Activated naive CD4-positive, alpha-beta T cell treated with anti-CD3 and anti-CD28 coated beads for 36 hours (primary cell): ENCODE measurements around the gene REEP6. TPM values are rescaled to one million over a fixed set of nuclear protein-coding genes. Genes with fewer than 3 reads are reported as not detected.
"Not testable (repeated sequence)": the region's sequence is repeated elsewhere in the genome, so short reads cannot be mapped to it uniquely, and the experiment has no call there.

ENCODE experiments used
- CTCF ChIA-PET: fragments of 350-600 bp; sonication (Branson Sonifier 250); formaldehyde crosslinking; loops from one replicate; lab custom pipeline; 2021; ENCODE audit warnings: antibody characterized with exemption; lab: Charles Lee
- DNase-seq: peaks from one replicate; pipeline ENCODE4 v3.0.0-alpha.2; 2020
- H3K27ac Mint-ChIP-seq: one replicate; pipeline ENCODE4 v1.8.0; 2021; ENCODE audit warnings: mild to moderate bottlenecking, mixed read lengths
- H3K27me3 Mint-ChIP-seq: one replicate; pipeline ENCODE4 v1.8.0; 2021; ENCODE audit warnings: low read depth, mixed read lengths
- H3K36me3 Mint-ChIP-seq: one replicate; pipeline ENCODE4 v1.8.0; 2021; ENCODE audit warnings: low read depth, mixed read lengths
- H3K4me1 Mint-ChIP-seq: one replicate; pipeline ENCODE4 v1.8.0; 2021; ENCODE audit warnings: low read depth, mixed read lengths
- H3K4me3 Mint-ChIP-seq: one replicate; pipeline ENCODE4 v1.8.0; 2021; ENCODE audit warnings: mild to moderate bottlenecking, moderate library complexity, mixed read lengths
- H3K9me3 Mint-ChIP-seq: one replicate; pipeline ENCODE4 v1.8.0; 2021; ENCODE audit warnings: mixed read lengths
- intact Hi-C: fragments of 100-400 bp; cut with micrococcal nuclease; formaldehyde crosslinking; loops from one replicate; pipeline ENCODE4 v1.15.1; 2023
- total RNA-seq, 2 experiments: library from RNA; stranded (reverse); gene quantifications; one replicate each; pipeline ENCODE4 v1.2.3, GENCODE V29; 2021

The REEP6 gene
- total RNA-seq, 2 experiments from 2014 or later = 1.3 to 1.6 TPM

DNA sequence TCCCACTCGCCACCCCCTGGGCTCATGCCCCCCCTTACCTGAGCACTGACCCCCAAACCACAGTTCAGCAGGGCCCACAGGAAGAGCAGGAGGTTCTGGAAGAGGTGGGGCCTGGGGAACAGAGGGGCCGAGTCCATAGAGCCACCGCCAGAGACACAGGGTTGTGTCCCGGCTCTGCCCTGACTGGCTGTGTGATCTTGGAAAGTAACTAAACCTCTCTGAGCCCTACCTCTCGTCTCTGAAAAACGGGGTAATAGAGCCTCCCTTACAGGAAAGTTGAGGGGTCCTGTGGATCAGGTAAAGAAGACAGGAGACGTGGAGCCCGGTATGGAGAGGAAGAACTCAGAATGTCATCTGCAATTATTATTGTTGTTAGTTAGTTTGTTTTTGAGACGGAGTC lies 19.8 kb downstream of the REEP6 start:
- Mint-ChIP-seq H3K9me3 (no peaks in the 10 kb centered on the region), H3K27ac (no peak overlapping the region), H3K4me1 (peaks cover 17% of the 10 kb centered on the region), H3K4me3 (no peak overlapping the region), H3K27me3 (peaks cover 6% of the 10 kb centered on the region), H3K36me3 (no peaks in the 10 kb centered on the region)
- CTCF ChIA-PET = no interaction called here
- DNase-seq = no peak
- intact Hi-C loops = loop anchor here (5.0 kb wide), 1 partner anchor 234 kb away; the partner anchor contains the start of gene FAM174C

GRCh38 chr19:1511318-1512317 lies 20.6 kb downstream of the REEP6 start:
- H3K27me3 Mint-ChIP-seq = peaks cover 6% of the 10 kb centered on the region
- peaks cover 17% of the 10 kb centered on the region for H3K4me1 Mint-ChIP-seq
- CTCF ChIA-PET = no interaction called here
- no peaks in the 10 kb centered on the region for H3K9me3 Mint-ChIP-seq
- intact Hi-C loops = loop anchor here (2.0 to 5.0 kb wide), 2 partner anchors 41 to 234 kb away; partner anchors contain the start of gene FAM174C
- no peaks in the 10 kb centered on the region for H3K36me3 Mint-ChIP-seq
- peak overlapping the region; percentile 63 for H3K4me3 Mint-ChIP-seq
- H3K27ac Mint-ChIP-seq = no peak overlapping the region
- no peak for DNase-seq

DNA sequence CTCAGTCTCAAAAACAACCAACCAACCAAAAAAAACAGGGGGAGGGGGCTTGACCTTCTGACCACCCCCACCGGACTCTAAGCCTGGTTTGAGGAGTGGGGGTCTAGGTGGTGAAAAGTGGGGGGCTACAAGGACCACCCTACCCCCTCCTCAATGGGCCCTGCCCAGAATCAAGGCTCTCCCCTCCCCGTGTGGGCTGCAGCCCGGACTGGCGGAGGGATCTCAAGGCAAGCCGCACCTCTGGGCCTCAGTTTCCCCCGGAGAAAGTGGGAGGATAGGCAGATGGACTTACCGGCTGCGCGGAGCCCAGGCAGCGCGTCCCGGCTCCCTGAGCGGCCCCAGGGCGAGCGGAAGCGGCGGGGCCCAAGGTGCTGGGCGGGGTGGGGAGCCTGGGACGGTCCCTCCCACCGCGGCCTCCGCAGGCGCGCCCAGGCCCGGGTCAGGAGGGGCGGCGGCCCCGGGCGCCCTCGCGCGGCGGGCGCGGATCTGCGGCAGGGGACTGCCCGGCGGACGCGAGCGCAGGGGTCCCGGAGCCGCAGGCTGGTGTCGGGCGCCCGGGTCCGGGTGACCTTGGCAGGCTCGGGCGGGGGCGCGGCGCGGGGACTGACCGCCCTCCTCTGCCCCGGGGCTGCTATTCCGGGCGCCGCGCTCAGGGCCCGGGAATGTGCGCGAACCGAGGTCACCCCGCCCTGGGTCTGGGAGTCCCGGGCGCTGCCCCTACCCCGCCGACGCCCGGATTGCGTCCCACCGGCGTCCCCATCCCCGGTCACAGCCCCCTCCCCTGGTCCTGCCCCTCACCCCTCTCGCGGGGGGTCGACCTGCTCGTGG lies 21.9 kb downstream of the REEP6 start, which contains the start of gene ADAMTSL5:
Gene ADAMTSL5, minus strand, starts transcription at position 349 of the 828 bp plus-strand sequence. CDS start 2,076 bp downstream, outside the sequence.
- H3K4me1 Mint-ChIP-seq = peaks cover 13% of the 10 kb centered on the region
- H3K9me3 Mint-ChIP-seq = no peaks in the 10 kb centered on the region
- intact Hi-C loops = loop anchor here (1.0 to 5.0 kb wide), 3 partner anchors 42 to 236 kb away; partner anchors contain the start of genes FAM174C and RPS15
- peak within 1 kb of the TSS; percentile 63 for H3K4me3 Mint-ChIP-seq
- H3K27me3 Mint-ChIP-seq = peaks cover 6% of the 10 kb centered on the region
- CTCF ChIA-PET = no interaction called here
- no peaks in the 10 kb centered on the region for H3K36me3 Mint-ChIP-seq
- DNase-seq = peak; percentile 78
- no peak within 1 kb of the TSS for H3K27ac Mint-ChIP-seq

DNA sequence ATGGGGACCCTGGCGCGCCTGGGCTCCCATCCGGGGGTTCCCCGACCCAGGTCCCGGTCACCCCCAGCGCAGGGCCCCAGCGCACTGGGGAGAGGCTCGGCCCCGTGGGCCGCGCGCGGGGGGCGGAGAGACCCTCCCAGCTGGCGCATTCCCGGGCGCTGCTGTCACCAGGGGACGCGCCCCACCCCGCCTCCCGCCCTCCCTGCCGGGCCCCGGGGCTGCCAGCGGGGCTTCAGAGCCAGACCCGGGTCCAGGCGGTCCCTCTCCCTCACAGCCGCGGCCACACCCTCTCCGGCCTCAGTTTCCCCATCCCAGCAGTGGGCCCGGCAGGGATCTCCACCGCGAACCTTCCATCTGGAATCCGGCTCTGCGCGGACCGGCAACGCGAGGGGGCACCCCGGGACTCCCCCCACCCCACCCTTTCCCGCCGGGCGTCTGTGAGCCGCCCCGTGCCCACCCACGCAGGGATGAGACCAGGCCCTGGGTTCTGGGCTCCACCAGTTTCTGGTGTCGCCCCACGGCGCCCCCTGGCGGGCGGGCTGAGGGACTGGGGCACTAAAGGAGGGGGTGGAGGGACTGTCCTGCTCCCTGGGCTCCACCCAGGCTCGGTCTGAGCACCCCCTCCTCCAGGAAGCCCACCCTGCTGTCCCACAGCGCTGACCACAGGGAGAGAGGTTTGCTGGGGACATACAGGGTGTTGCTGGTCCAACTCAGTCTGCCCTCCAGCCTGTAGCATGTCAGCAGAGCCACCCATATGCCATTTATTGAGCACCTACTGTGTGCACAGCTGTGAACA lies 22.7 kb downstream of the REEP6 start:
- H3K9me3 Mint-ChIP-seq = no peaks in the 10 kb centered on the region
- no peak overlapping the region for H3K27ac Mint-ChIP-seq
- H3K27me3 Mint-ChIP-seq = peaks cover 6% of the 10 kb centered on the region
- intact Hi-C loops = loop anchor here (1.0 to 5.0 kb wide), 3 partner anchors 43 to 236 kb away; partner anchors contain the start of genes FAM174C and RPS15
- H3K4me3 Mint-ChIP-seq = no peak overlapping the region
- H3K36me3 Mint-ChIP-seq = no peaks in the 10 kb centered on the region
- peak; percentile 69 for DNase-seq
- peaks cover 12% of the 10 kb centered on the region for H3K4me1 Mint-ChIP-seq
- CTCF ChIA-PET = interaction anchor here (1.0 kb wide), 1 partner anchor 47 kb away, joined by 3 read pairs; no protein-coding TSS in a partner anchor

- CTCF ChIA-PET = interaction anchor here (0.7 to 1.0 kb wide), 2 partner anchors 48 to 147 kb away, joined by 3 to 4 read pairs; no protein-coding TSS in a partner anchor
- H3K27ac Mint-ChIP-seq = no peak overlapping the region
Measured at GRCh38 chr19:1514295-1514661, 23.3 kb downstream of the REEP6 start.

DNA sequence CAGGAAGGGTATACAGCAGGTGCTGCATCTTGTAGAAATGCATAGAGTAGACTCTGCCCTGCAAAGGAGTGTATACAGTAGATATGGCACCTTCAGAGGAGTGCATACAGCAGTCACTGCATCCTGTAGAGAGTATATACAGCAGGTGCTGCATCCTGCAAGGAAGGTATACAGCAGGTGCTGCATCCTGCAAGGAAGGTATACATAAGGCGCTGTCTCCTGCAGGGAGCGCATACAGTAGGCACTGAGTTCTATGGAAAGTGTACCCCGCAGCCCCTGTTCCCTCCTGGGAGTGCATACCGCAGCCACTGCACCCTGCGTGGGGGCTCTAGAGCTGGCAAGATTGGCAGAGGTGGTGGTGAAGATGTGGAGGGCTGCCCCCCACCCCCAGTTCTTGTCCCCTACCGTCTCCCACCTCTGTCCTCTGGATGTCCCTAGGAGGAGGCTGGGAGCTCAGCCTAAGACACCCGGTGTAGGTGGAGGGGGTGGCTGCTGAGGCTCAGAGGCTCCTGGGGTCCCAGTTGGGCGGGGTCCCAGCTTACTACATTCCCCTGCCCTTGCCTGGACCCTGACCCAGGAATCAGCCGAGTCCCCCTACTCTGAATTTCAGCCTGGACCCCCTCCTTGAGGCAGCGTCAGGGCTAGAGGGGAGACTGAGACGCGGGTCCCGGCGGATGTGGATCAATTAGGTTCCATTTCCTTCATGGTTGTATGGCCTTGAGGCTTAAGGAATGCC lies 24.2 kb downstream of the REEP6 start:
- no peaks in the 10 kb centered on the region for H3K9me3 Mint-ChIP-seq
- H3K27me3 Mint-ChIP-seq = peaks cover 2% of the 10 kb centered on the region
- peaks cover 6% of the 10 kb centered on the region for H3K4me1 Mint-ChIP-seq
- no peak overlapping the region for H3K4me3 Mint-ChIP-seq
- H3K36me3 Mint-ChIP-seq = no peaks in the 10 kb centered on the region
- no peak overlapping the region for H3K27ac Mint-ChIP-seq
- no peak for DNase-seq
- intact Hi-C loops = loop anchor here (5.0 kb wide), 1 partner anchor 238 kb away; the partner anchor contains the start of gene FAM174C
- CTCF ChIA-PET = interaction anchor here (0.7 to 1.0 kb wide), 2 partner anchors 49 to 148 kb away, joined by 3 to 4 read pairs; no protein-coding TSS in a partner anchor

More at GRCh38 chr19:1514295-1514661, 23.3 kb downstream of the REEP6 start:
- DNase-seq = no peak
- H3K4me3 Mint-ChIP-seq = no peak overlapping the region
- H3K27me3 Mint-ChIP-seq = peaks cover 6% of the 10 kb centered on the region
- no peaks in the 10 kb centered on the region for H3K36me3 Mint-ChIP-seq
- intact Hi-C loops = loop anchor here (5.0 kb wide), 1 partner anchor 237 kb away; the partner anchor contains the start of gene FAM174C
- no peaks in the 10 kb centered on the region for H3K9me3 Mint-ChIP-seq
- H3K4me1 Mint-ChIP-seq = peaks cover 11% of the 10 kb centered on the region

- CTCF ChIA-PET = no interaction called here
- Mint-ChIP-seq H3K27ac (no peak overlapping the region), H3K36me3 (no peaks in the 10 kb centered on the region), H3K4me1 (peaks cover 6% of the 10 kb centered on the region), H3K9me3 (no peaks in the 10 kb centered on the region), H3K27me3 (no peaks in the 10 kb centered on the region), H3K4me3 (no peak overlapping the region)
- intact Hi-C loops = no loop called here
- DNase-seq = no peak
Measured at GRCh38 chr19:1516395-1516753, 25.4 kb downstream of the REEP6 start.

DNA sequence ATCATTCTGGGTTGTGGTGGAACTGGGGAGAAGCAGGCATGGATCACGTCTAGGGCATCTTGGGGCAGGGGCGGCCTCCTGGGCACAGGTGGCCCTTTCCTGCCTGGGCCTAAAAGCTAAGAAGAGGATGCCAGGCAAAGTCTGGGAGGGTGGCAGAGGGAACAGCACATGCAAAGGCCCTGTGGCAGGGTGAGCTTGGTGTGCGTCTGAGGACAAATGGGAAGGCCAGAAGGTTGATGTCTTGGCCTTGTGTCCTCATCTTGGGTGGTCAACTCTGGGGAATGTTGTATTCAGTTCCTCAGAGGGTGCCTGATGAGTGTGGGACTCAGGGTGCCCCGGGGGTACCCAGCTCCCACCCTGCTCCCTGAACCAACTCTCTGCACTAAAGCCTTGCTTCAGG lies 27.5 kb downstream of the REEP6 start:
- no peaks in the 10 kb centered on the region for H3K9me3 Mint-ChIP-seq
- H3K4me1 Mint-ChIP-seq = no peaks in the 10 kb centered on the region
- CTCF ChIA-PET = no interaction called here
- no peaks in the 10 kb centered on the region for H3K36me3 Mint-ChIP-seq
- intact Hi-C loops = no loop called here
- H3K4me3 Mint-ChIP-seq = no peak overlapping the region
- no peak overlapping the region for H3K27ac Mint-ChIP-seq
- DNase-seq = no peak
- H3K27me3 Mint-ChIP-seq = peaks cover 6% of the 10 kb centered on the region

GRCh38 chr19:1519802-1520201 lies 28.8 kb downstream of the REEP6 start:
- H3K4me3 Mint-ChIP-seq, H3K27ac Mint-ChIP-seq, H3K4me1 Mint-ChIP-seq, DNase-seq, CTCF ChIA-PET, intact Hi-C loops, H3K36me3 Mint-ChIP-seq, H3K9me3 Mint-ChIP-seq: not testable (repeated sequence)
- peaks cover 12% of the 10 kb centered on the region for H3K27me3 Mint-ChIP-seq

DNA sequence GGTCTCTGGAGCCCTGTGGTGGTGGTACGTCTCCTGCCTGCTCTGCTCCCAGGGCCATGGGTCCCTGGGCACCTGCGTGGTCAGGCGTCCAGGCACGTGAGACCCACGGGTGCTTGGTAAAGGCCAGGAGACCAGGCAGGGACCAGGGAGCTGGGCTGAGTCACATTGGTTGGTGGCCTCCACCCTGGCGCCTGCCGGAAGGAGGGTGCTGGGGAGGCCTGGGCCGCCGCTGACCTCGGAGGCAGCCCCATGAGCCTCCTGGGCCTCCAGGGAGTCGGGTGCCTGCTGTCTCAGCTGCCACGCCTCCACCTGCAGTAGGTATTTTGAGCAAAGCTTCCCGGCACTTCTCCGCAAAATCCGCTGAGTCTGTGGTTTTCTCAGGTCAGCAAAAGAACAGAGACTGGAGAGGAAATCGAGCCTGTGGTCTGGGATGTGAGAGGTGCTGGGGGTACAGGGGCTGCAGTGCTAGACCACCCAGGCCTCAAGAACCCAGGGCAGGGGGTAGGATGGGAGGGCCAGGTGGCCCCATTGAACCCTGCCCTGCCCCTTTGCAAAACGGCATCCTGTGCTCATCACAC lies 29.3 kb downstream of the REEP6 start:
- Mint-ChIP-seq H3K4me3 (no peak overlapping the region), H3K27ac (no peak overlapping the region), H3K27me3 (peaks cover 14% of the 10 kb centered on the region), H3K4me1 (peaks cover 7% of the 10 kb centered on the region), H3K9me3 (no peaks in the 10 kb centered on the region), H3K36me3 (no peaks in the 10 kb centered on the region)
- DNase-seq = no peak
- intact Hi-C loops = no loop called here
- CTCF ChIA-PET = interaction anchor here (0.6 kb wide), 1 partner anchor 149 kb away, joined by 5 read pairs; no protein-coding TSS in a partner anchor
